Measurements from ENCODE around the gene CD40. TPM values are rescaled to one million over a fixed set of nuclear protein-coding genes. Genes with fewer than 3 reads are reported as not detected.

CD40 gene
- total and polyA plus RNA-seq, 2 of the 4 experiments (the other 2 are of a cell fraction) = 0.36 to 0.92 TPM

- no peak overlapping the region for H2AK9ac ChIP-seq (replicated peaks; ENCODE audit: low read depth, low read length, poor library complexity)
- TF ChIP-seq FOS (IDR thresholded peaks at IDR 0.05; ENCODE audit: low read depth, low read length) (no peak), BHLHE40 (IDR thresholded peaks at IDR 0.05; ENCODE audit: low read depth, low read length) (no peak), MAFK (IDR thresholded peaks at IDR 0.05; ENCODE audit: low read depth, low read length) (no peak), RCOR1 (IDR thresholded peaks at IDR 0.05; ENCODE audit: insufficient replicate concordance, low read length) (no peak), SMC3 (IDR thresholded peaks at IDR 0.05; ENCODE audit: low read depth, low read length) (no peak), USF2 (IDR thresholded peaks at IDR 0.05; ENCODE audit: low read depth, low read length) (no peak), RAD21 (IDR thresholded peaks at IDR 0.05; ENCODE audit: low read length) (no peak), MXI1 (IDR thresholded peaks at IDR 0.05; ENCODE audit: borderline replicate concordance, low read depth, low read length) (no peak), NFE2L2 (IDR thresholded peaks at IDR 0.05; ENCODE audit: low read depth, low read length) (no peak), POLR2A (IDR thresholded peaks at IDR 0.05; ENCODE audit: low read depth, low read length) (no peak), CHD1 (IDR thresholded peaks at IDR 0.05; ENCODE audit: low read depth, low read length) (no peak), MAZ (IDR thresholded peaks at IDR 0.05; ENCODE audit: borderline replicate concordance, low read depth, low read length) (no peak), RFX5 (IDR thresholded peaks at IDR 0.05; ENCODE audit: low read depth, low read length) (no peak), CEBPB (IDR thresholded peaks at IDR 0.05; ENCODE audit: low read depth, low read length) (no peak)
- TF ChIP-seq, protein P1, sequence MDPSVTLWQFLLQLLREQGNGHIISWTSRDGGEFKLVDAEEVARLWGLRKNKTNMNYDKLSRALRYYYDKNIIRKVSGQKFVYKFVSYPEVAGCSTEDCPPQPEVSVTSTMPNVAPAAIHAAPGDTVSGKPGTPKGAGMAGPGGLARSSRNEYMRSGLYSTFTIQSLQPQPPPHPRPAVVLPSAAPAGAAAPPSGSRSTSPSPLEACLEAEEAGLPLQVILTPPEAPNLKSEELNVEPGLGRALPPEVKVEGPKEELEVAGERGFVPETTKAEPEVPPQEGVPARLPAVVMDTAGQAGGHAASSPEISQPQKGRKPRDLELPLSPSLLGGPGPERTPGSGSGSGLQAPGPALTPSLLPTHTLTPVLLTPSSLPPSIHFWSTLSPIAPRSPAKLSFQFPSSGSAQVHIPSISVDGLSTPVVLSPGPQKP (IDR thresholded peaks at IDR 0.05; ENCODE audit: borderline replicate concordance, low read depth, low read length) = no peak
- TF ChIP-seq, protein P2, sequence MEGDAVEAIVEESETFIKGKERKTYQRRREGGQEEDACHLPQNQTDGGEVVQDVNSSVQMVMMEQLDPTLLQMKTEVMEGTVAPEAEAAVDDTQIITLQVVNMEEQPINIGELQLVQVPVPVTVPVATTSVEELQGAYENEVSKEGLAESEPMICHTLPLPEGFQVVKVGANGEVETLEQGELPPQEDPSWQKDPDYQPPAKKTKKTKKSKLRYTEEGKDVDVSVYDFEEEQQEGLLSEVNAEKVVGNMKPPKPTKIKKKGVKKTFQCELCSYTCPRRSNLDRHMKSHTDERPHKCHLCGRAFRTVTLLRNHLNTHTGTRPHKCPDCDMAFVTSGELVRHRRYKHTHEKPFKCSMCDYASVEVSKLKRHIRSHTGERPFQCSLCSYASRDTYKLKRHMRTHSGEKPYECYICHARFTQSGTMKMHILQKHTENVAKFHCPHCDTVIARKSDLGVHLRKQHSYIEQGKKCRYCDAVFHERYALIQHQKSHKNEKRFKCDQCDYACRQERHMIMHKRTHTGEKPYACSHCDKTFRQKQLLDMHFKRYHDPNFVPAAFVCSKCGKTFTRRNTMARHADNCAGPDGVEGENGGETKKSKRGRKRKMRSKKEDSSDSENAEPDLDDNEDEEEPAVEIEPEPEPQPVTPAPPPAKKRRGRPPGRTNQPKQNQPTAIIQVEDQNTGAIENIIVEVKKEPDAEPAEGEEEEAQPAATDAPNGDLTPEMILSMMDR (conservative IDR thresholded peaks at IDR 0.05; ENCODE audit: low read depth, low read length) = no peak
- H3K14ac ChIP-seq (replicated peaks; ENCODE audit: low read depth, low read length) = no peak overlapping the region
- DNase-seq (no peak), ATAC-seq (ENCODE audit: low read depth) (no peak)
- no peak overlapping the region for H4K5ac ChIP-seq (ENCODE audit: low read depth, low read length)
- H3K4me2 ChIP-seq (ENCODE audit: low read depth, low read length) = no peak overlapping the region
- H3K9me3 ChIP-seq (ENCODE audit: control insufficient read depth, insufficient read depth, low read length) = no peaks in the 10 kb centered on the region
- H3K4me1 ChIP-seq (ENCODE audit: control insufficient read depth, insufficient read depth, low read length) = no peaks in the 10 kb centered on the region
- H2BK120ac ChIP-seq (ENCODE audit: low read depth, low read length) = no peak overlapping the region
- peaks cover 4% of the 10 kb centered on the region; the same call in 1 of the 2 replicates for H3K27me3 ChIP-seq (ENCODE audit: control insufficient read depth, insufficient read depth, low read length)
- intact Hi-C loops (cut with micrococcal nuclease) = no loop called here
- no peak overlapping the region for H3K4ac ChIP-seq (ENCODE audit: low read depth, low read length)
- H2BK5ac ChIP-seq (ENCODE audit: low read depth, low read length, poor library complexity, severe bottlenecking) = no peak overlapping the region
- in situ Hi-C loops (cut with MboI; ENCODE audit: low sequenced_read_pairs) = no loop called here
- no peak overlapping the region for H3K23ac ChIP-seq (ENCODE audit: low read depth, low read length)
- peaks cover 0 to 8% of the 10 kb centered on the region in 2 experiments; a peak in 2 of 4 replicates for H3K79me1 ChIP-seq (ENCODE audit: low read depth in 1 of 2, low read length in 2 of 2)
- H3K56ac ChIP-seq (ENCODE audit: extremely low read depth, insufficient read depth, low read length) = no peak overlapping the region
- H4K91ac ChIP-seq (ENCODE audit: insufficient read depth, low read depth, low read length) = no peak overlapping the region
- H3K4me3 ChIP-seq (ENCODE audit: insufficient read depth, low read depth, low read length) = no peak overlapping the region
- ChIA-PET CTCF (no interaction called here), POLR2A (ENCODE audit: unreplicated experiment) (no interaction called here)
- H3K18ac ChIP-seq (ENCODE audit: low read depth, low read length) = no peak overlapping the region
- H2AFZ ChIP-seq (replicated peaks; ENCODE audit: low read length, poor library complexity) = no peak overlapping the region
- no peak overlapping the region for H3K27ac ChIP-seq (ENCODE audit: insufficient read depth, low read length)
- no peak overlapping the region for H2BK15ac ChIP-seq (ENCODE audit: low read depth, low read length)
- BruUV-seq (replicated peaks) = no TSS peak
- no peak overlapping the region for H2BK20ac ChIP-seq (ENCODE audit: low read depth, low read length)
- dilution Hi-C loops (cut with HindIII; ENCODE audit: low sequenced_read_pairs, unreplicated experiment) = no loop called here
- no peak overlapping the region for H3K9ac ChIP-seq (ENCODE audit: low read depth, low read length)
- H4K8ac ChIP-seq (ENCODE audit: low read depth in 2 of 2, low read length in 2 of 2) = no peak overlapping the region
- H4K20me1 ChIP-seq (ENCODE audit: insufficient read depth, low read length) = peaks cover 9% of the 10 kb centered on the region
- no peaks in the 10 kb centered on the region for H3K36me3 ChIP-seq (ENCODE audit: control insufficient read depth, insufficient read depth, low read length)
- no peak overlapping the region for H2AK5ac ChIP-seq (ENCODE audit: low read depth, low read length)
- no peaks in the 10 kb centered on the region for H3K9me1 ChIP-seq (ENCODE audit: insufficient read depth, low read length)
- no CpG with 5 or more reads among the region's 2 CpGs for WGBS, 2 experiments (ENCODE audit: extremely low coverage in 2 of 2, insufficient read length in 1 of 2)
Measured at GRCh38 chr20:46093531-46093930, 24.6 kb upstream of the CD40 start.

Measured in IMR-90 (cell line).